Upper lobe of left lung (tissue), 6 donors: ENCODE measurements around the gene IMPA2. TPM values are rescaled to one million over a fixed set of nuclear protein-coding genes. Genes with fewer than 3 reads are reported as not detected.

Experiments
- ATAC-seq, 2 donors: fragments of 200-7000 bp; cut with Tn5 transposase; one replicate each; pipeline ENCODE4 v1.9.1; 2022; ENCODE audit warnings: mild to moderate bottlenecking in 2 of 2, moderate library complexity in 2 of 2; ENCODE audit not compliant: low FRiP score in 2 of 2
- DNase-seq, 2 donors: peaks; one replicate each; pipeline ENCODE4 v3.0.0-alpha.2; 2019 to 2020
- H3K27ac ChIP-seq, 4 donors: fragments of 200-600 bp; sonication (generic); one replicate each; pipeline ENCODE4 v1.5.1; 2016 to 2019
- H3K27me3 ChIP-seq, 4 donors: fragments of 200-600 bp; sonication (generic); one replicate each; pipeline ENCODE4 v1.5.1; 2017 to 2019
- H3K36me3 ChIP-seq, 4 donors: fragments of 200-600 bp; sonication (generic); one replicate each; pipeline ENCODE4 v1.5.1; 2016 to 2019
- H3K4me1 ChIP-seq, 4 donors: fragments of 200-600 bp; sonication (generic); one replicate each; pipeline ENCODE4 v1.5.1; 2018 to 2019
- H3K4me3 ChIP-seq, 4 donors: fragments of 200-600 bp; sonication (generic); one replicate each; pipeline ENCODE4 v1.5.1; 2017 to 2019; ENCODE audit warnings: mild to moderate bottlenecking in 2 of 4, moderate library complexity in 1 of 4
- H3K9me3 ChIP-seq, 4 donors: fragments of 200-600 bp; sonication (generic); one replicate each; pipeline ENCODE4 v1.5.1; 2018 to 2019
- CTCF ChIP-seq, 6 experiments: fragments of 450-650 bp in 4 of 6; fragments of 200-600 bp in 2 of 6; sonication (generic) in 2 of 6; IDR thresholded peaks; one replicate each; pipeline ENCODE4 v1.5.1; 2016 to 2019; ENCODE audit warnings: antibody characterized with exemption in 6 of 6
- EP300 ChIP-seq, 4 donors: sonication (generic); formaldehyde crosslinking; IDR thresholded peaks; one replicate each; pipeline ENCODE4 v1.5.1; 2017; ENCODE audit warnings: antibody characterized with exemption in 4 of 4, control low read depth in 2 of 4
- POLR2A ChIP-seq, 4 donors: fragments of 450-650 bp; IDR thresholded peaks; one replicate each; pipeline ENCODE4 v1.5.1; 2016 to 2017; ENCODE audit warnings: antibody characterized with exemption in 4 of 4, mild to moderate bottlenecking in 2 of 4
- POLR2AphosphoS5 ChIP-seq, 2 donors: sonication (generic); formaldehyde crosslinking; IDR thresholded peaks; one replicate each; pipeline ENCODE4 v1.5.1; 2017; ENCODE audit warnings: antibody characterized with exemption in 2 of 2
- WGBS, 2 donors: methylation state at CpG; one replicate each; pipeline ENCODE4 v1.1.5; 2017 to 2018; 5-methylcytosine and 5-hydroxymethylcytosine counted together
- total RNA-seq, 6 donors: library from RNA; depleted of rRNA in 4 of 6; stranded (reverse); fragments of >200 nt in 4 of 6; gene quantifications; one replicate each; pipeline versions ENCODE4 v1.1.0 to v1.2.1, GENCODE V29; 2016 to 2021
- donor health status: DM: no; HTN: no; CAD: no; lungs with moderate emphysema.
- donor health status: DM: no; HTN: yes; CAD: no; lungs with severe emphysema.

Gene IMPA2
- total RNA-seq, 6 donors from 2014 or later: 59.3 to 111 (median 77.6) TPM

DNA sequence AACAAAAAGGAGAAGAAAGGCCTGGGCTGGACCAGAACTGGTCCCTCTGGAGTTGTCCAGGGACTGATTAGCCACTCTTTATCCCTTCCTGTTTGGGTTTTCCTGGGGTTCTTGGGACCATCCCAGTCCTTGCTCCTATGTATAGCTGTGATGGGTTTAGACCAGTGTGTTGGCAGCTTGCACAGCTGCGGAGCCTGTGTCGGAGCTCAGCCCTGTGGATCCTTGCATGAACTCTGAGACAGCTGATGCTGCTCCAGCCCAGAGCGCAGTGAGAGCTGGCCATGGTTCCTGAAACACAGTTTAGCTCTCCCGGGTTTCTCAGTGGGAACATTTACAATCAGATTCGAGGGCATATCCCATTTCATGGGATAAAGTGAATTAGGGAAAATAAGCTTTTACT lies 16.9 kb downstream of the IMPA2 start:
- H3K4me1 ChIP-seq: peaks cover 26 to 39% (median 30%) of the 10 kb centered on the region in 4 donors
- no peak overlapping the region for H3K4me3 ChIP-seq
- DNase-seq: no peak
- no peak for TF ChIP-seq POLR2A (IDR thresholded peaks at IDR 0.05)
- no peak for TF ChIP-seq CTCF (IDR thresholded peaks at IDR 0.05)
- no peak for TF ChIP-seq EP300 (IDR thresholded peaks at IDR 0.05)
- no peak for TF ChIP-seq POLR2AphosphoS5 (IDR thresholded peaks at IDR 0.05)
- 66 to 78% methylated on average over 5 of the region's 5 CpGs for WGBS, 2 donors
- no peaks in the 10 kb centered on the region for H3K27me3 ChIP-seq
- peaks cover 2 to 23% (median 8%) of the 10 kb centered on the region in 4 donors for H3K36me3 ChIP-seq
- no peaks in the 10 kb centered on the region for H3K9me3 ChIP-seq
- no peak for ATAC-seq
- peak overlapping the region in 2 of 4 donors; percentile 6 to 26 for H3K27ac ChIP-seq

GRCh38 chr18:11999429-11999828 lies 18.1 kb downstream of the IMPA2 start:
- peaks cover 20 to 31% (median 25%) of the 10 kb centered on the region in 4 donors for H3K4me1 ChIP-seq
- peaks cover 2 to 23% (median 8%) of the 10 kb centered on the region in 4 donors for H3K36me3 ChIP-seq
- WGBS, 2 donors: 70 to 87% methylated on average over 4 to 7 of the region's 7 CpGs
- no peak for ATAC-seq
- H3K4me3 ChIP-seq: no peak overlapping the region
- H3K27me3 ChIP-seq: no peaks in the 10 kb centered on the region
- TF ChIP-seq POLR2AphosphoS5 (IDR thresholded peaks at IDR 0.05): no peak
- no peak for TF ChIP-seq CTCF (IDR thresholded peaks at IDR 0.05)
- no peak for TF ChIP-seq POLR2A (IDR thresholded peaks at IDR 0.05)
- no peak for TF ChIP-seq EP300 (IDR thresholded peaks at IDR 0.05)
- no peaks in the 10 kb centered on the region for H3K9me3 ChIP-seq
- peak overlapping the region in 1 of 4 donors; percentile 31 for H3K27ac ChIP-seq
- peak in 1 of 2 donors; percentile 79 for DNase-seq

DNA sequence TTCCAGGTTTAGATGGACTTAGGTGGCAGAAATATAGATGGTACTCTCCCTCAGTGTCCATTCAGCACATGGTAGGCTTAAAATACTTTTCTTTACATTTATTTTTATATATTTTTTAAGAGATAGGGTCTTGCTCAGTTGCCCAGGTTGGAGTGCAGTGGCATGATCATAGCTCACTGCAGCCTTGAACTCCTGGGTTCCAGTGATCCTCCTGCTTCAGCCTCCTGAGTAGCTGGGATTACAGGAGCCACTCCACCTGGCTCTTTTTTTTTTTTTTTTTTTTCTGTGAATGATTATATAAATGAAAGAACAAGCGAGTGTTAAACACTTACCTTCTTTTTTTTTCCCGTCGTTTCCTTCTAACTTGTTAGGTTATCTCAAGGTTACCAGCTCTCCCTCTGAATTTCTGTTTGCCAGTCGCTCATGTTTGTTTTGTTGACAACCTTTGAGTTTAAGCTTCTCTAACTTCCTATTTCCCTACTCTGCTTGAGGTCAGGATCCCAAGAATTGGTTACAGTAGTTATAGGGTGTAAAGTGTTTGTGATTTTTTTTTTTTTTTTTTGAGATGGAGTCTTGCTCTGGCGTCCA lies 18.9 kb downstream of the IMPA2 start:
- H3K4me3 ChIP-seq: no peak overlapping the region
- H3K36me3 ChIP-seq: peaks cover 2 to 24% (median 10%) of the 10 kb centered on the region in 4 donors
- peaks cover 13 to 24% (median 17%) of the 10 kb centered on the region in 4 donors for H3K4me1 ChIP-seq
- no peak for DNase-seq
- H3K27ac ChIP-seq: peak overlapping the region in 1 of 4 donors; percentile 31
- 64 to 69% methylated on average over 5 of the region's 5 CpGs for WGBS, 2 donors
- H3K9me3 ChIP-seq: no peaks in the 10 kb centered on the region
- no peak for TF ChIP-seq EP300 (IDR thresholded peaks at IDR 0.05)
- TF ChIP-seq POLR2A (IDR thresholded peaks at IDR 0.05): no peak
- TF ChIP-seq POLR2AphosphoS5 (IDR thresholded peaks at IDR 0.05): no peak
- TF ChIP-seq CTCF (IDR thresholded peaks at IDR 0.05): no peak
- no peaks in the 10 kb centered on the region for H3K27me3 ChIP-seq
- ATAC-seq: no peak

- Histone ChIP-seq H3K9me3 (no peaks in the 10 kb centered on the region), H3K27ac (no peak overlapping the region), H3K27me3 (no peaks in the 10 kb centered on the region), H3K36me3 (peaks cover 2 to 36% (median 13%) of the 10 kb centered on the region in 4 donors), H3K4me3 (no peak overlapping the region), H3K4me1 (peaks cover under 1 to 11% (median 7%) of the 10 kb centered on the region in 4 donors)
- TF ChIP-seq POLR2AphosphoS5 (IDR thresholded peaks at IDR 0.05): no peak
- TF ChIP-seq EP300 (IDR thresholded peaks at IDR 0.05): no peak
- no peak for TF ChIP-seq POLR2A (IDR thresholded peaks at IDR 0.05)
- no peak for TF ChIP-seq CTCF (IDR thresholded peaks at IDR 0.05)
- 90 to 91% methylated on average over 5 of the region's 5 CpGs for WGBS, 2 donors
- ATAC-seq (no peak), DNase-seq (no peak)
Measured at GRCh38 chr18:12001421-12001820, 20.1 kb downstream of the IMPA2 start.

DNA sequence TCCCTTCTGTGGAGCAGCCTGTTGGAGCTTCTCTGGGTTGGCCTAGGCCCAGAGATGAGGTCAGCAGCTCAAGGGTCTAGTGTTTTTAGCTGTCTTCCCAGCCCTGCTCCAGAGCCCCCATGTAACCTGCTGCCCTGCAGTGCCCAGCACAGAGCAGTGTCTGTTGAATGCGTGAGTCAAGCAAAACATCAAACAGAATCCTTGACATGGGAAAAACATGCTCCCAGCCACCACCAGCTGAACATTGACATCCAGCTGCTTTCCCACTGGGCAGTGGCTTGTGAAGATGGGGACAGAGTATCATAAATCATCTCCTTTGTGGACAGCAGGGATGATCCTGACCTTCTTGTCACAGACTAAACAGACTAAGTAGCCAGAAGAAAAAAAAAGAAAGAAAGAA lies 22.6 kb downstream of the IMPA2 start:
- ATAC-seq: no peak
- DNase-seq: no peak

More for the DNA sequence above, 22.6 kb downstream of the IMPA2 start:
- no peaks in the 10 kb centered on the region for H3K27me3 ChIP-seq
- peak in 1 of 4 donors; percentile 6 for TF ChIP-seq EP300 (IDR thresholded peaks at IDR 0.05)
- TF ChIP-seq POLR2A (IDR thresholded peaks at IDR 0.05): no peak
- H3K27ac ChIP-seq: no peak overlapping the region
- no peak overlapping the region for H3K4me3 ChIP-seq
- H3K36me3 ChIP-seq: peaks cover 2 to 51% (median 17%) of the 10 kb centered on the region in 4 donors
- 82 to 87% methylated on average over 1 of the region's 1 CpG for WGBS, 2 donors
- H3K9me3 ChIP-seq: no peaks in the 10 kb centered on the region
- H3K4me1 ChIP-seq: peaks cover 0 to 11% (median 4%) of the 10 kb centered on the region in 4 donors
